ENCODE data around the gene STX8. TPM values are rescaled to one million over a fixed set of nuclear protein-coding genes. Genes with fewer than 3 reads are reported as not detected.
A peak's percentile ranks its signal among the peaks of the same experiment; 100 is the strongest.

The STX8 gene
- total RNA-seq, 1 donor from 2014 or later: 76.6 TPM

GRCh38 chr17:9256751-9257629 is 318.6 kb downstream of the STX8 start:
- DNase-seq: peak; percentile 81

GRCh38 chr17:9256361-9256750 is 319.3 kb downstream of the STX8 start:
- no peak for DNase-seq

GRCh38 chr17:9255833-9256232 is 319.8 kb downstream of the STX8 start:
- no peak for DNase-seq

DNA sequence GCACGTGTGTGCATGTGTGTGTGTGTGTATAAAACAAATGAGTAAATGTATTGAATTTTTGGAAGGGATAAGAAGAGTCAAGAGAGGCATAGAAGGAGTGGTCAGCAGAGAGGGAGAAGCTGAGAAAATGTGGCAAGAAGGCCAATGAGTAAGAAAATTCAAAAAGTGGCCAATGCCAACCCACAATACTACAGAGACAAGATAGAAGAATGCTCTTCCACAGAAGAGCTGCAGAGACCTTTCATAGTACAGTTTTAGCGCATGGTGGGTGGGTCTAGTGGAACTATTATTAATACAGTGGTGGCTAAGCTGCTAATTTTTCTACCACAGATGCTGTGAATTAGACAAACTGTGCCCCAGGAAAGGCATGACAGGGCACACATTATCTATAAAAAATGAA is 320.8 kb downstream of the STX8 start:
- no peak for DNase-seq

DNA sequence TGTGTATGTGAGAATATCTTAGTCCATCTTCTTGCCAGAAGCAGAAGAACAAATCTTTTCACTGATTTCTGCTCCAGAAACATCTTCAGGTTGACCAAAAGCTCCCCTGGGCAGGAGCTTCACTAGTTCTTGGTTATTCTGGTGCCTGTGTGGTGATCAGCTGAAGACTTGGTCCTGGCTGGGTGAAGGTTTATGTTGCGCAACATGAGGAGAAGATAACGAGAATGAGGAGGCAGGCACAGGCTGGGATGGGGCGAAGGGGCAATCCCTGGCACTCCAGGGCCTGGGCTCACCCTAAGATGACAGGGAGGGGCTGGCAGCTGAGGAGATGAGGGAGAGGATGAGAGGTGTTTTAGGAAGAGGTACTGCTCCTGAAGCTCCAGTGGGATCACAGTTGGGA is 322.3 kb downstream of the STX8 start:
- no peak for DNase-seq

DNA sequence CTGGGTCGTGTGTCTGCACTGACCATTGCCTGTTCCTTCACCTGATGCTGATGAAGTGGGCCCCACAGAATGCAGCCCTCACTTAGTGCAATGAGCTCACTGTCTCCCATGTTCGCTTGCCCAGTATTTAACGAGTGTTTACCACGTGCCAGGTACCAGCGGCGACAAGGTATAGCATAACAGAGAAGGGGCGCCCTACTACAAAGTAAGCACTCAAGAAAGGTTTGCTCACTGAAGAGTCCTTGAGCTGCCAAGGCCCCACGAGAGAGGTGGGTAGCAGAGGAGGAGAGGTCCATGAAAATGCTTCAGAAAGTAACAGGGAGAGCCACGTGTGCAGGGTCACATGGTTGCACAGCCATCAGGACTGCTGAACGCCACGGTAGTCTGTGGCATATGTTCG is 324.3 kb downstream of the STX8 start:
- DNase-seq: no peak

- DNase-seq: no peak
Observed at GRCh38 chr17:9249245-9249953, 326.2 kb downstream of the STX8 start.

- DNase-seq: no peak
Observed at GRCh38 chr17:9247401-9247938, 328.1 kb downstream of the STX8 start.

GRCh38 chr17:9244066-9245052 is 331.3 kb downstream of the STX8 start:
- no peak for DNase-seq

DNA sequence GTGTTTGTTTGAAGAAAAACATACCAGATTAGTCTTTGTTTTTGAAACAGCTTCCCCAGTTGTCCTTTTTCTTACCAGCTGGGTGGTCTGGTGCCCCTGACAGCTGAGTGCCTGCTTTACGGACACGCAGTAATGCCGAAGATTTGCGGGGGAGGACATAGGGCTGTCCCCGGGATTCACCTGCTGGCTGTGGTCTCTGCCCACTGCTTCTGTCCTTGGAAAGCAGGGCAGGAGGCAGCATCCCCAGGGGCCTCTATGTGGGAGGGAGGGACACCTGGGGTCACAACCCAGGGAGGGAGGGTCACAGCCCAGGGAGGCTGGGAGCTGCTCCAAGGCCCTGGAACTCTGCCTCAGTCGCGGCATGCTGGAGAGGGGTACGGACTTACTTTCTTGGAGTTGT is 332.6 kb downstream of the STX8 start:
- DNase-seq: no peak

DNA sequence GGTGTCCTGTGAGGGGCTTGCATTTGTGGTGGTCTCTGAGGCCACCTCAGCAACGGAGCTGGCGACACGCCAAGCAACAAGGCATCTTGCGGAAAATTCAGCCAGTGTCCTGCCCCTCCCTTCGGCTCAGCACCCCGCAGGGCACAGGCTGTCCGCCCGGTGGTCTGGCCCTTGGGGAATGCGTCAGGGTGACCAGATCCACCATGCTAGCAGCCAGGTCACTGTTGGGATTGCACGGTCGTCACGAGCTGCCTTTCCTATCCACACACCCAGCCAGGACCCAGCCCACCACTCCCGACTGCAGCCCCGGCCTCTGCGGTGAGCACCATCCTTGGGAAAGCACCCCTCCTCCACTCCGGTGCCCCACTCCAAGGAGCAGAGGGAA is 333.1 kb downstream of the STX8 start:
- DNase-seq: no peak

DNA sequence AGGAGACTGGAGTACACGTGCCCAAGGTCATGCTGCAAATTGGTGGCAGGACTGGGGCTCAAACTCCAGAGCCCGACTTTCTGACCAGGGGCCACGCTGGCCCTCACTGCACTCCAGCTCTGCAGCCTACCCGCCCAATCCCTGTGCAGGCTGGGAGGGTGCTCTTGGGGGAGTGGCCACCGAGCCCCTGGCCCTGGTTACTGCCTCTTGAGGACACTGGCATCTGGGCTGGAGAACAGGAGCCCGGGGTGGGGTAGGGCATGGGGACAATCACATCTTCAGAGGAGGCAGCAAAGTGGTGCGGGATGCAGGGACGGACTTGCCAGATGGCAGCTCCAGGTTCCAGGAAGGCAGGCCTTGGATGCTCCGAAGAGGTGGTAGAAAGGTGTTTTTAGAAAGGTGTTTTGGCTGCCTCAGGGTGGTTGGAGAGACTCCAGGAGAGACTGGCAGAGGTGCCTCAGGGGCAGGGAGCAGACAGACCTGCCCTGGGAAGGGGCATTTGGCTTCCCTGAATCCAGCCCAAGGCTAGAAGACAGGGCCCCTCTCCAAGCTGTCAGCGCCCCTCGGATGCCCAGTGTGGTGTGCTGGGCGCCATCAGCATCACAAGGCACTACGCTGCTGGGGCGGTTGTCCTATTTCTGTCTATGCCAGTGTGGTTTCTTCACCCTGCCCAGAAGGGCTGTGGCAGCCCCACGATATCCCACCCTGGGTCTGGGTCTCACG is 333.7 kb downstream of the STX8 start:
- no peak for DNase-seq

GRCh38 chr17:9241371-9241712 is 334.3 kb downstream of the STX8 start:
- DNase-seq: no peak

DNA sequence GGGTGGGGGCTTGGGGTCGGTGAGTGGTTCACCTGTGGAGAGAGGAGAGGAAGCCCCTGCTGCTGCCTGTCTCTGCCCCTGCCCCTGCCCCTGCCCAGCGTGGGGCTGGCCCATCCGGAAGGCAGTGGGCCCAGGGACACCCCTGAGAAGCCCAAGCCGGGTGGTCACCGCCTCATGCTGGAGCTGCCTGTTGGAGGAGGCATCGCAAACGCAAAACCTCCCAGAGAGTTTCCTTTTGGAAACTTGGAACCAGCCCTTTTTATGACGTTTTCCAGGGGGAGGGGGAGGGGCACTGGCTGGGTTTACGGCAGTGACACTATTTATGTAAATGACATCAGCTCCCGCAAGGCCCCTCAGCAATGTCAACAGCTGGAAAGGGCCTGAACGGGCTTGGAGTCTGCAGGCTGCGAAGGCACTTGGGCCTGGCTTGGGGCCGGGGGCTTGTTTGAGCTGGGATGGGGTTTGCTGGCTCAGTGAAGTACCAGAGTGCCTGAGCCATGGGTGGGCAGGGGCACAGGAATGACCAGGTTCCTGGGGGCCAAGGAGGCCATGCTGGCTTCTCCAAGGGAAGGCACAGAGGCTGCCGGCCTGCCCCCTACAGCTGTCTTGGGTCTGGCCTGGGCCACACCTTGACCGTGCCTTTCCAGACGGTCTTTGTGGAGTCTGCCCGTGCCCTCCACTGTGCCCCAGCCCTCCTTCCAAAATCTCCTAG is 334.8 kb downstream of the STX8 start:
- DNase-seq: peak; percentile 55

GRCh38 chr17:9239793-9240658 is 335.6 kb downstream of the STX8 start:
- DNase-seq: peak; percentile 65

DNA sequence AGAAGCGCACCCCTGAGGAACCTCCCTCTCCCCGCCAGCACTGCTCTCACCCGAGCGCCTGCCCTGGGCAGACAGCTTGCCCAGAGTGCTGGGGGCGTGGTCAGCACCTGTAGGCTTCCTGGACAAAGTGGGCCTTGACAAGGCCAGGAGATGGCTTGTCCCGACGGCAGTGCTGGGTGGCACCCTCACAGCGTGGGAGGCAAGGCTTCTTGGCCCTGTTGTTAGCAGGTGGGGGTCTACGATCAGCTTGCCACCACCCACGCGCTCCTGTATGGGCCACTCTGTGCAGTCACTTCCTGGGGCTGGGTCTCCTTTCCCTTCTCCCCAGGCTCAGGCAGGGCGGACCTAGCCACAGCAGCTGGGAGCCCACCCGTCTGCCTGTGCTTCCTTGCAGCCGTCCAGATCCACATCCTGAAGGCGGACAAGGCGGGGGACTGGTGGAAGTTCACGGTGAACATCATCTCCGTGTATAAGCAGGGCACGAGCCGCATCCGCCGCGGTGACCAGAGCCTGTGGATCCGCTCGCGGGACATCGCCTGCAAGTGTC is 336.3 kb downstream of the STX8 start:
- peak; percentile 39 for DNase-seq

- no peak for DNase-seq
Observed at GRCh38 chr17:9238340-9239245, 337.0 kb downstream of the STX8 start.

GRCh38 chr17:9237661-9238301 is 337.8 kb downstream of the STX8 start:
- peak; percentile 16 for DNase-seq
